ENCODE measurements around the gene ATOX1.

DNA sequence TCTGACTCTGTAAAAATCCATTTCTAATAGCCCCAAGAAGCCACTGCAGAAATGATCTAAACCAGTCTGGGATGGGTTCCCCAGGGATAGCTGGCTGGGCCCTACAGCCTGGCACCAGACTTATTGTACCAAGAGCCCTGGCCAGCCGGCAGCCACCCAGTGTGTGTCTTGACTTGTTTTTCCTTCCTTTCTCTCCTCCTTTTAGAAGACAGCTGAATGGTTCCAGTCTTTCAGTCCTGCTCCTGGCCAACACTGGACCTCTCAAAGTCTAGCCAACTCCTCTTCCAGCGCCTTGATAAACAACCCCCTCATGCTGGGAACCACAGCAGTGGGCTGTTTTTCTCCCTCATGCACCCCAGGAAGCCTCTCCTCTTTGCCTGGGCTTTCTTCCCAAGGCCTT is 34.1 kb downstream of the ATOX1 start:
- no peak for TF ChIP-seq POLR2AphosphoS5 (IDR thresholded peaks at IDR 0.05; ENCODE audit: low read depth, low read length)
- TF ChIP-seq, protein P1, sequence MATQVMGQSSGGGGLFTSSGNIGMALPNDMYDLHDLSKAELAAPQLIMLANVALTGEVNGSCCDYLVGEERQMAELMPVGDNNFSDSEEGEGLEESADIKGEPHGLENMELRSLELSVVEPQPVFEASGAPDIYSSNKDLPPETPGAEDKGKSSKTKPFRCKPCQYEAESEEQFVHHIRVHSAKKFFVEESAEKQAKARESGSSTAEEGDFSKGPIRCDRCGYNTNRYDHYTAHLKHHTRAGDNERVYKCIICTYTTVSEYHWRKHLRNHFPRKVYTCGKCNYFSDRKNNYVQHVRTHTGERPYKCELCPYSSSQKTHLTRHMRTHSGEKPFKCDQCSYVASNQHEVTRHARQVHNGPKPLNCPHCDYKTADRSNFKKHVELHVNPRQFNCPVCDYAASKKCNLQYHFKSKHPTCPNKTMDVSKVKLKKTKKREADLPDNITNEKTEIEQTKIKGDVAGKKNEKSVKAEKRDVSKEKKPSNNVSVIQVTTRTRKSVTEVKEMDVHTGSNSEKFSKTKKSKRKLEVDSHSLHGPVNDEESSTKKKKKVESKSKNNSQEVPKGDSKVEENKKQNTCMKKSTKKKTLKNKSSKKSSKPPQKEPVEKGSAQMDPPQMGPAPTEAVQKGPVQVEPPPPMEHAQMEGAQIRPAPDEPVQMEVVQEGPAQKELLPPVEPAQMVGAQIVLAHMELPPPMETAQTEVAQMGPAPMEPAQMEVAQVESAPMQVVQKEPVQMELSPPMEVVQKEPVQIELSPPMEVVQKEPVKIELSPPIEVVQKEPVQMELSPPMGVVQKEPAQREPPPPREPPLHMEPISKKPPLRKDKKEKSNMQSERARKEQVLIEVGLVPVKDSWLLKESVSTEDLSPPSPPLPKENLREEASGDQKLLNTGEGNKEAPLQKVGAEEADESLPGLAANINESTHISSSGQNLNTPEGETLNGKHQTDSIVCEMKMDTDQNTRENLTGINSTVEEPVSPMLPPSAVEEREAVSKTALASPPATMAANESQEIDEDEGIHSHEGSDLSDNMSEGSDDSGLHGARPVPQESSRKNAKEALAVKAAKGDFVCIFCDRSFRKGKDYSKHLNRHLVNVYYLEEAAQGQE (IDR thresholded peaks at IDR 0.05; ENCODE audit: insufficient read depth in 1 of 2, low read depth in 2 of 2, low read length in 2 of 2), result no peak
- no peak for TF ChIP-seq TAF1 (IDR thresholded peaks at IDR 0.05; ENCODE audit: borderline replicate concordance, insufficient read depth, low read length)
- TF ChIP-seq FOXP2 (optimal IDR thresholded peaks at IDR 0.05; ENCODE audit: borderline replicate concordance, extremely low read depth, extremely low read length, insufficient read depth), result no peak

Data from PFSK-1 (cell line).